HUES64 (cell line): ENCODE data around the gene GAS5.
"Not testable (repeated sequence)": the region's sequence is repeated elsewhere in the genome, so short reads cannot be mapped to it uniquely, and the experiment has no call there.

Experiments
- H3K27ac ChIP-seq: 2 replicates; pipeline ENCODE4 v1.7.0; 2013; ENCODE audit warnings: low read depth, low read length, inconsistent platforms
- H3K27me3 ChIP-seq: 2 replicates; pipeline ENCODE4 v1.6.1; 2013; ENCODE audit warnings: mild to moderate bottlenecking, low read length; ENCODE audit not compliant: insufficient read depth
- H3K36me3 ChIP-seq: 2 replicates; pipeline ENCODE4 v1.6.1; 2013; ENCODE audit warnings: mild to moderate bottlenecking, low read length; ENCODE audit not compliant: insufficient read depth
- H3K4me1 ChIP-seq: 2 replicates; pipeline ENCODE4 v1.6.1; 2013; ENCODE audit warnings: mild to moderate bottlenecking, low read length, moderate library complexity; ENCODE audit not compliant: insufficient read depth
- H3K4me3 ChIP-seq: 2 replicates; pipeline ENCODE4 v1.5.1; 2013; ENCODE audit warnings: mild to moderate bottlenecking, low read length, moderate library complexity
- H3K9ac ChIP-seq: 2 replicates; pipeline ENCODE4 v1.6.1; 2013; ENCODE audit warnings: mild to moderate bottlenecking, low read depth, low read length
- H3K9me3 ChIP-seq: 2 replicates; pipeline ENCODE4 v1.6.1; 2013; ENCODE audit warnings: low read depth, low read length; ENCODE audit not compliant: insufficient read depth
- WGBS: fragments of 150-250, 120-280 bp; methylation state at CpG from one replicate; pipeline ENCODE4 v1.1.7; 2013; ENCODE audit warnings: missing lambda C conversion rate; 5-methylcytosine and 5-hydroxymethylcytosine counted together

Gene GAS5

DNA sequence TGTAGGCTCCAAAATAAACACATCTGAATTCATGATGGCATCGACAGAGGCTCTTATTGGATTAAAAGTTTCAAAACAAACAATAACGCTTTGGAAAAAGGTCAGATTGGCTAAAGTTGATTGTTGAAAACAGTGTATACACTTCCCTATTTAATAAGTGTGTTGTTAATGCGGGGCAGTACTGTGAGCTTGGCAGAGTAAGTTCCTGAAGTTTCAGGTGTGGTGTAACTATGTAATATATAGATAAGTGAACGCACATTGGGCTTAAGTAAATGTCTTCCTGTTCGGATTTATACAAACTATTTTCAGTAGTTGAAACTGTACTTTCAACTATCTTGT, 1.2 kb upstream of the GAS5 start:
- Histone ChIP-seq H3K9me3 (no peaks in the 10 kb centered on the region), H3K9ac (peak overlapping the region; percentile 93), H3K4me1 (peaks cover 14% of the 10 kb centered on the region), H3K27ac (peak overlapping the region; percentile 99), H3K27me3 (no peaks in the 10 kb centered on the region), H3K36me3 (peaks cover 69% of the 10 kb centered on the region), H3K4me3 (peak overlapping the region; percentile 95)
- 7% methylated on average over 4 of the region's 5 CpGs for WGBS

DNA sequence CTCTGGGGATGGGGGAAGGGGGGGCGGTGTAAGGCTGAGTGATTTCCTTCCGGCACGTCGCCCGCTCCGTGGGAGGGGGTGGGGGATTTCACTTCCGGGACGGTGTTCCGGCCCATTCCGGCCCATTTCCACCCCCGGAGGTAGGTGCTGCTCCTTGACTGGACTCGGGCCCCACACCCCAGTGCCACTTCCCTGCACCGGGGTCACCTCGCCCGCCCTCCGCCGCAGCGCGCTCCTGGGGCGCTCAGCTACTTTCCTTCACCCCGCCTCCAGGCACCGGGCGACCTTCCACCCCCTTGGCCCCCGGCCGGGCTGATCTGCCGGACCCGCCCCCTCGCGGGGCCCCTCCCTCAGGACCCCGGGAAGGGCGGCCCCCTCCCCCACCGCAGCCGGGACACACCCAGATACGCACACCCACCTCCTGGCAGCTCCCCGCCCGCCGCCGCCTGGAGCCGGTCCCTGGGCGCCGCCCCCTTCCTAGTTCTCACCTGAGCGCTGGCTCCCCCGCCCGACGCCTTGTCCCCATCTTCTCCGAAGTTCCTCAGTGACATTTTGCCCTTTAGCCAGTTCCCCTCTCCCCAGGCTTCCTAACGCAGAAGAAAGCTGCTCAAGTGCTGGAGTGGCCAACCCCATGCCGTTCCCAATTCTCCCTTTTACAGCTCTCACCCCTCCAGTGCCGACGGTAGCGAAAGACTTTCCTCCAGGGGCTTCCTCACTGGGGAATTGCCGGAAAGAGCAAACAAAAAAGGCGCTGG, 654 bp upstream of the GAS5 start, which contains the start of gene ZBTB37:
ZBTB37 (plus strand) TSS at position 115 of the 755 bp plus-strand sequence. CDS start 1,846 bp downstream, outside the sequence.
- Histone ChIP-seq H3K4me1 (peaks cover 14% of the 10 kb centered on the region), H3K27ac (peak within 1 kb of the TSS; percentile 99), H3K9me3 (no peaks in the 10 kb centered on the region), H3K4me3 (peak within 1 kb of the TSS; percentile 95), H3K27me3 (no peaks in the 10 kb centered on the region), H3K9ac (peak within 1 kb of the TSS; percentile 99), H3K36me3 (peaks cover 69% of the 10 kb centered on the region)
- under 1% methylated on average over 53 of the region's 53 CpGs for WGBS

DNA sequence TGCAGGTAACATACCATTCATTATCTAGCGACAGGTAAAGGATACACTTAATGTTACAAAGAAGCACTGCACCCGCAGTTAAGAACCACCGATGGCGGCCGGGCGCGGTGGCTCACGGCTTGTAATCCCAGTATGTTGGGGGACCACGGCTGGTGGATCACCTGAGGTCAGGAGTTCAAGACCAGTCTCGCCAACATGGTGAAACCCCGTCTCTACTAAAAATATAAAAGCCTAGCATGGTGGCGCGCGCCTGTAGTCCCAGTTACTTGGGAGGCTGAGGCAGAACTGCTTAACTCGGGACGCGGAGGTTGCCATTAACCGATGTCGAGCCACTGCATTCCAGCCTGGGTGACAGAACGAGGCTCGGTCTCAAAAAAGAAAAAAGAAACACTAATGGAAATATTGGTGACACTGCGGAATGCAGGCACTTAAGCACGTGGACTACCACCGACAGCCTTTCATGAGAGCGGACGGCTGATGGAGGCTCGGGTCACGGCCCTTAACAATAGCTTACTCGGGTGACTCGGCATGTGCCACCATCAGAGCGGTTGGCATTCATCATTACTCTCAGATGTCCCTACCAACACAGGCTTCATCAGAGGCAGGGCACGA, 542 bp downstream of the GAS5 start:
- peaks cover 14% of the 10 kb centered on the region for H3K4me1 ChIP-seq
- WGBS = under 1% methylated on average over 32 of the region's 32 CpGs
- peak overlapping the region; percentile 95 for H3K4me3 ChIP-seq
- H3K9ac ChIP-seq = peak overlapping the region; percentile 99
- H3K9me3 ChIP-seq = no peaks in the 10 kb centered on the region
- peaks cover 73% of the 10 kb centered on the region for H3K36me3 ChIP-seq
- no peaks in the 10 kb centered on the region for H3K27me3 ChIP-seq
- peak overlapping the region; percentile 96 for H3K27ac ChIP-seq

DNA sequence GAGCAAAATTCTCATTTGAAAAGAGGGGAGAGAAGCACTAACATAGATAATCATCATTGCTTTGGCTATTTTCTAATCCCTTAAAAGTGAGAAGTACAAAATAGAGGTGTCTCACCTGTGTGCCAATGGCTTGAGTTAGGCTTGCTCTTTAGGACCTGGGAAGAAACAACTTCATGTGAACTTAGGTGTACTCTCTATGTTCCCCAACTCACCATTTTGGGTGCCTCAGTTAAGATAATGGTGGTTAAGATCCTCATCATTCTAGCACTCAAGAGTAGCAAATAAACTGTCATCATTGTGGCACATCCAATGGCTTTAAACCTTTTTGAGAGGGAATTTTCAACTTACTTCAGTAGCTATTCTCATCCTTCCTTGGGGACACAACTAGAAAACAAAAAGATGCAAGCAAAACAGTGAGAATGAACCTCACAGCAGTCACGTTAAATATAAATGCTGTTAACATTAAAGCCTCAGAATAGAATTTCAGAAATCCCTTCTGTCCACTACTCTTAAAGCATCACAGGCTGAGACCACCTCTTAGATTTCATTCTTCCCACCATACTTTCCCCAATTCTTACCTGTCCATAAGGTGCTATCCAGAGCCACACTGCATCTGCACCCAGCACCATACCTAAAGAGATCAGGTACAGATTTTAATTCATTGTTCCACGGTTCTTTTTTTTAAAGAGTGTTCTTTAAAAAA, 1.2 kb downstream of the GAS5 start:
- peaks cover 14% of the 10 kb centered on the region for H3K4me1 ChIP-seq
- H3K36me3 ChIP-seq = peaks cover 71% of the 10 kb centered on the region

DNA sequence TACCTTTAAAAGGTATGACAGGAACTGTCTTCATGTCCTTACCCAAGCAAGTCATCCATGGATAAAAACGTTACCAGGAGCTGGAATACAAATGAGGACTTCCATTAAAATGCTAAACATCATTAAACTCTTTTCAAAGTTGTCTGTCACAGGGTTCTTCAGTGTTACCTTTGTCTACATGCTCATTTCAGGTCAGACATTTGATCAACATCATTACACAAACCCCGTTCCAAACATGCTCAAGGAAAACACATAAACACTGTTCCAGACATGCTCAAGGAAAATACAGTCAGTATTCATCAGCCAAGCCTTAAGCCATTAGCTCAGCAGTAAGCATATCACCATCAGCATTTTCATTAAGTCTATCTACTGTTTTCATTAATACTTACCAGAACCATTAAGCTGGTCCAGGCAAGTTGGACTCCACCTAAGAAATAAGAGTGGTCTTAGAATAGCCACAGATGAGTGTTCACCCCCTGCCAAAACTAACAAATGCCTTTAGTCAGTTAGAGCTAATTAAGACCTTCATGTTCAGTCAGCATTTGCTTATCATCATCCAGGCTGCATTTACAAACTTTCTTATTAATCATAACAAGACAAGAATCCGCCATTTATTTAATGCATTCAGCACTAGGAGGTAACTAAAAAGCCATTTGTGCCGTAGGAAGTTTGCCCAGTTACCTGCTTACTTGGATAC, 2.2 kb downstream of the GAS5 start:
- H3K9ac ChIP-seq = peak overlapping the region; percentile 99
- H3K27ac ChIP-seq = peak overlapping the region; percentile 96
- no peaks in the 10 kb centered on the region for H3K27me3 ChIP-seq
- WGBS = 33% methylated on average over 4 of the region's 4 CpGs
- no peaks in the 10 kb centered on the region for H3K9me3 ChIP-seq
- H3K4me1 ChIP-seq = peaks cover 7% of the 10 kb centered on the region
- H3K4me3 ChIP-seq = peak overlapping the region; percentile 95
- peaks cover 64% of the 10 kb centered on the region for H3K36me3 ChIP-seq

More for the DNA sequence above, 1.2 kb downstream of the GAS5 start:
- peak overlapping the region; percentile 95 for H3K4me3 ChIP-seq
- peak overlapping the region; percentile 99 for H3K9ac ChIP-seq
- H3K9me3 ChIP-seq = no peaks in the 10 kb centered on the region
- H3K27me3 ChIP-seq = no peaks in the 10 kb centered on the region
- peak overlapping the region; percentile 96 for H3K27ac ChIP-seq
- 0% methylated on average over 2 of the region's 2 CpGs for WGBS

DNA sequence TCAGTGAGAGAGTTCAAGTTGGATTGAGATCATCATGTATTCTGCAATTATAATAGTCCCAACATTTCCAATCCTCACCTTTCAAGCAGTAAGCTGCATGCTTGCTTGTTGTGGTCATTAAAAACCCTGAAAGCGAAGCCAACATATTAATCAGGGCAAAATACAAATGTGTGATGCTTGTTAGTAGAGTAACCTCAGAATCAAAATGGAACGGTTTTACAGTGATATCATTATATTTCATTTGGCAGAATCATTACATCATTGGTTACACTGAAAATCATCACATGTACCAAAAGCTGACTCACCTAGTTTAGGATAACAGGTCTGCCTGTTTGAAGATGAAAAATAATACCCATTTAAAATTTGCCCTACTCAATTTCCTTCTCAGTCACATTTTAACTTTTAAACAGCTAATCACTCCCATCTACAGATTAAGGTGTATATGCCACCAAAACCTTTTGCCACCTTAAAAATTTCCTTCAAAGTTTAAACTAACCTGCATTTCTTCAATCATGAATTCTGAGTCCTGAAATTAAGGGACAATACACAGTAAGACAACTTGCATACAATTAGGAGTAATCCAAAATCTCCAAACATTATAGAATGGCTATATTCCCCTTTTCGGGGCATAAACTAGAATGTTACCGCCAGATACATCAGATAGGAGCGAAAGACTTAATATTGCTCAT, 3.5 kb downstream of the GAS5 start:
- peak overlapping the region; percentile 99 for H3K9ac ChIP-seq
- no peaks in the 10 kb centered on the region for H3K27me3 ChIP-seq
- H3K9me3 ChIP-seq = no peaks in the 10 kb centered on the region
- peaks cover 63% of the 10 kb centered on the region for H3K36me3 ChIP-seq
- H3K4me1 ChIP-seq = peaks cover 6% of the 10 kb centered on the region
- 95% methylated on average over 4 of the region's 5 CpGs for WGBS
- H3K4me3 ChIP-seq = peak overlapping the region; percentile 95
- peak overlapping the region; percentile 96 for H3K27ac ChIP-seq

DNA sequence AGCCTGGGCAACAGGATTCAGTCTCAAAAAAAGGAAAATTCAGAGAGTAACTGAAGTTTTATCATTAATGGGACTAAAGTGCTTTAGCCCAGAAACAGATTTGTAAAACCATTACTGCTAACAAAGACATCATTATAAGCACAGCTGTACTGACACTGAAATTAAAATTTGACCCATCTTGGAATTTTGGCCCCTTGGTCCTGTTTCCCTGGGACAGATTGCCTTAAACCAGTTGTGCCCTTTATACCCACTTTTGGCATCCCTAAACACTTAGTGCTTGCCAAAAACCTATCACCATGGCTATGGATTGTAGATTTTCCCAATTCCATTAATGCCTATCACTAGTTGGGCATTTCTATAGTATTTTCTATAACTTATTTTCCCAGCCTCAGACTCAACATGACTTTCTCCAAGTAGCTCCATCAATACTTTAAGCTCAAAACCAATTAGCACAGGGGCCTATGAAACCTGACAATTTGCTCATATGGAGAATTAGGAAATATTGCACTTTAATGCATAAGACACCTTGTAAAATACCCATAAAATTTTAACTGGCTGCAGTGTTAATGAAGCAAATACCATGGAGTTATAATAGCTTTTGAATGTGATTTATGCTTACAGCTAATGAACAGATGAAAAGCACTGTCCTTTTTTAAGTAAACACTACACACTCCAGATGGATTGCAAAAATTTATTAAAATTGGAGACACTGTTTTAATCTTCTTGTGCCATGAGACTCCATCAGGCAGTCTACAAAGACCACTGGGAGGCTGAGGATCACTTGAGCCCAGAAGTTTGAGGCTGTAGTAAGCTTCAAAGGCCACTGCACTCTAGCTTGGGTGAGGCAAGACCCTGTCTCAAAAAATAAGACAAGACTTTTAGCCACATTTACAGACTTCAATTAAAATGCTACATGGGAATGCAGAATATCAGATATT, 4.3 kb downstream of the GAS5 start:
- Histone ChIP-seq H3K4me1 (peaks cover 3% of the 10 kb centered on the region), H3K9ac (peak overlapping the region; percentile 99; the same call in 1 of the 2 replicates), H3K27me3 (no peaks in the 10 kb centered on the region), H3K9me3 (no peaks in the 10 kb centered on the region), H3K36me3 (peaks cover 69% of the 10 kb centered on the region), H3K4me3 (peak overlapping the region; percentile 95; the same call in 1 of the 2 replicates), H3K27ac (peak overlapping the region; percentile 96)

DNA sequence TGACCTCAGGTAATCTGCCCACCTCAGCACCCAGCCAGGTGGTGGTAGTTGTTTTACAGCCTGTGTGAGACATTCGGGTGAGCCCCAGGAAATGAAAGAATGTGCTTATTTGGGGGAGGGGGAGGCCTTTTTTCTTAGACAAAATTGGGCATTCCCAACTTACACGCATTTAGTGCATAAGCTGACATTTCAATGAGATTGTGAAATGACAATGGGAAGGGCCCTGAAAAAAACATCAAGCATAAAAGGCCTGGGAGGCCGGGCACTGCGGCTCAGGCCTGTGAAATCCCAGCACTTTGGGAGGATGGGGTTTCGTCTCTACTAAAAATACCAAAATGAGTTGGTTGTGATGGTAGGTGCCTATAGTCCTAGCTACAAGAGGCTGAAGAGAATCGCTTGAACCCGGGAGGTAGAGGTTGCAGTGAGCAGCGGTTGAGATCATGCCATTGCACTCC, 5.0 kb downstream of the GAS5 start:
- no peaks in the 10 kb centered on the region for H3K27me3 ChIP-seq
- H3K9me3 ChIP-seq = no peaks in the 10 kb centered on the region
- peak overlapping the region; percentile 96 for H3K27ac ChIP-seq
- H3K4me3 ChIP-seq = no peak overlapping the region
- 50% methylated on average over 8 of the region's 8 CpGs for WGBS
- H3K36me3 ChIP-seq = peaks cover 75% of the 10 kb centered on the region
- H3K4me1 ChIP-seq = peaks cover 3% of the 10 kb centered on the region
- peak overlapping the region; percentile 2; the same call in 1 of the 2 replicates for H3K9ac ChIP-seq

DNA sequence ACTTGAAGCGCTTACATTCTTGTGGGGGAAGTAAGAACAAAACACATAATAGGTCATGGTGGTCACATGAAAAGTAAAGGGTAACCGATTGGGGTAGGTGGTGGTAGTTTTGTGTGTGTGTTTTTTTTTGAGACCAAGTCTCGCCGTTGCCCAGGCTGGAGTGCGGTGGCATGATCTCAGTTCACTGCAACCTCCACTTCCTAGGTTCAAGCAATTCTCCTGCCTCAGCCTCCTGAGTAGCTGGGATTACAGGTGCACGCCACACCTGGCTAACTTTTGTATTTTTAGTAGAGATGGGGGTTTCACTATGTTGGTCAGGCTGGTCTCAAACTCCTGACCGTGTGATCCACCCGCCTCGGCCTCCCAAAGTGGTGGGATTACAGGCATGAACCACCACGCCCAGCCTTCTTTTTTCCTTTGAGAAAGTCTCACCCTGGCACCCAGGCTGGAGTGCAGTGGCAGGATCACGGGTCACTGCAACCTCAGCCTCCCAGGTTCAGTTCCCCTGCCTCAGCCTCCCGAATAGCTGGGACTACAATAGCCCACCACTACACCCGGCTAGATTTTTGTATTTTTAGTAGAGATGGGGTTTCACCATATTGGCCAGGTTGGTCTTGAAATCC, 5.5 kb downstream of the GAS5 start:
- peaks cover 76% of the 10 kb centered on the region for H3K36me3 ChIP-seq
- not testable (repeated sequence) for H3K4me1 ChIP-seq, H3K4me3 ChIP-seq, H3K27me3 ChIP-seq, H3K9me3 ChIP-seq, H3K9ac ChIP-seq
- 61% methylated on average over 12 of the region's 13 CpGs for WGBS
- H3K27ac ChIP-seq = peak overlapping the region; percentile 96; the same call in 1 of the 2 replicates
